Heart left ventricle (tissue), 16 donors: ENCODE measurements around the gene DHRS12. TPM values are rescaled to one million over a fixed set of nuclear protein-coding genes. Genes with fewer than 3 reads are reported as not detected.
A peak's percentile ranks its signal among the peaks of the same experiment; 100 is the strongest.

Experiments
- ATAC-seq, 4 donors: fragments of 200-7000 bp; cut with Tn5 transposase; one replicate each; pipeline ENCODE4 v1.9.1; 2020 to 2022; ENCODE audit warnings: moderate library complexity in 4 of 4, mild to moderate bottlenecking in 3 of 4, moderate number of reproducible peaks in 1 of 4
- DNase-seq, 5 donors: peaks; one replicate each; pipeline ENCODE4 v3.0.0-alpha.2; 2020
- H3K27ac ChIP-seq, 12 donors: fragments of 200-600 bp; sonication (generic) in 4 of 12; one replicate each; pipeline versions ENCODE4 v1.5.0 to v1.8.0; 2016 to 2022; ENCODE audit warnings: mild to moderate bottlenecking in 2 of 12
- H3K27me3 ChIP-seq, 9 donors: fragments of 200-600 bp; sonication (generic) in 2 of 9; one replicate each; pipeline versions ENCODE4 v1.5.1 to v1.8.0; 2016 to 2022; ENCODE audit warnings: mild to moderate bottlenecking in 3 of 9
- H3K36me3 ChIP-seq, 9 donors: fragments of 200-600 bp; sonication (generic) in 2 of 9; one replicate each; pipeline versions ENCODE4 v1.5.0 to v1.8.0; 2018 to 2022; ENCODE audit warnings: mild to moderate bottlenecking in 2 of 9
- H3K4me1 ChIP-seq, 12 donors: fragments of 200-600 bp; sonication (generic) in 4 of 12; one replicate each; pipeline versions ENCODE4 v1.5.0 to v1.8.0; 2016 to 2022; ENCODE audit warnings: mild to moderate bottlenecking in 3 of 12
- H3K4me3 ChIP-seq, 12 donors: fragments of 200-600 bp; sonication (generic) in 4 of 12; one replicate each; pipeline versions ENCODE4 v1.5.0 to v1.8.0; 2017 to 2022; ENCODE audit warnings: mild to moderate bottlenecking in 9 of 12, moderate library complexity in 4 of 12
- H3K9me3 ChIP-seq, 12 donors: fragments of 200-600 bp; sonication (generic) in 4 of 12; one replicate each; pipeline versions ENCODE4 v1.5.0 to v1.8.0; 2016 to 2022; ENCODE audit warnings: mild to moderate bottlenecking in 1 of 12
- CTCF ChIP-seq, 12 donors: fragments of 200-600 bp; sonication (generic) in 4 of 12; IDR thresholded peaks; one replicate each; pipeline versions ENCODE4 v1.5.0 to v1.8.0; 2018 to 2022; ENCODE audit warnings: antibody characterized with exemption in 12 of 12, mild to moderate bottlenecking in 5 of 12
- POLR2A ChIP-seq, 2 donors: fragments of 450-650 bp; IDR thresholded peaks; one replicate each; pipeline ENCODE4 v1.6.1; 2017; ENCODE audit warnings: antibody characterized with exemption in 2 of 2, mild to moderate bottlenecking in 2 of 2, moderate library complexity in 2 of 2
- WGBS, 4 donors: extraction: QIAGEN DNeasy Blood & Tissue Kit in 2 of 4; methylation state at CpG; one replicate each; pipeline versions ENCODE4 v1.1.5 to v1.1.7; 2013 to 2018; 5-methylcytosine and 5-hydroxymethylcytosine counted together
- intact Hi-C, 10 donors: fragments of 100-400 bp; cut with DNase I; formaldehyde crosslinking; loops; one replicate each; pipeline versions ENCODE4 v1.11.1 to v1.14.2; 2022
- polyA plus RNA-seq, 2 donors: library from polyadenylated mRNA; stranded (reverse); fragments of 200-250 nt; gene quantifications; one replicate each; pipeline ENCODE4 v1.2.3, GENCODE V29; 2013
- total RNA-seq, 9 donors: library from RNA; depleted of rRNA in 2 of 9; stranded (reverse); fragments of >200 nt in 2 of 9; fragmentation: NEBNext Ultra II Directional in 3 of 9; extraction: Animal tissue kit (Norgen Biotek cat#: 25700) in 3 of 9; gene quantifications; one replicate each; pipeline versions ENCODE4 v1.1.0 to v1.2.4, GENCODE V29; 2016 to 2023
- donor health status: ischemic (EF 13 %, LVEDD 7.1; RV severe dilation, severe dysfunction).
- donor health status: healthy with polysubstance abuse.
- donor health status: DM: no; HTN: yes; CAD: no.
- donor health status: DM: no; HTN: no; CAD: no.
- donor health status: ischemic (EF 25% LVEDD 6.9; RV normal size, moderate dysfunction).
- donor health status: ischemic (EF 25% LVEDD 5.7; RV mildly dilated, moderate dysfunction).
- donor health status: healthy.
- donor health status: DM: yes; HTN: yes; CAD: no.
- donor health status: ischemic (EF 35%, LVEDD 5.7; RV mildly dilated, moderate dysfunction).
- donor health status: nonischemic (EF 11% LVEDD 7.7; RV severe dilation, severe dysfunction).
- donor health status: DM: yes; HTN: yes; CAD: no.
- donor health status: PGD.
- donor health status: ischemic (EF 29% LVEDD 5.4; RV normal size, mild dysfunction).
- donor health status: nonischemic (EF 23%, LVEDD 6.1; RV moderate dilation, normal function).

Gene DHRS12
- total and polyA plus RNA-seq, 11 donors: 3.9 to 13.9 (median 12.1) TPM

- DNase-seq (no peak), ATAC-seq (no peak)
- H3K36me3 ChIP-seq: peaks cover 0 to 44% (median 3%) of the 10 kb centered on the region in 9 donors
- no peak overlapping the region for H3K4me3 ChIP-seq
- 92 to 97% (median 95%) methylated on average over 2 of the region's 2 CpGs for WGBS, 4 donors
- intact Hi-C loops: loop anchor here in 4 of 10 donors (10.0 kb wide), 3 partner anchors 154 to 304 kb away; partner anchors contain the start of gene WDFY2 (in 1 of the 4)
- no peaks in the 10 kb centered on the region for H3K27me3 ChIP-seq
- H3K4me1 ChIP-seq: peaks cover 0 to 6% (median 0%) of the 10 kb centered on the region in 12 donors
- no peaks in the 10 kb centered on the region for H3K9me3 ChIP-seq
- no peak for TF ChIP-seq POLR2A (IDR thresholded peaks at IDR 0.05)
- no peak for TF ChIP-seq CTCF (IDR thresholded peaks at IDR 0.05)
- peak overlapping the region in 1 of 12 donors; percentile 74 for H3K27ac ChIP-seq
Measured at GRCh38 chr13:51738226-51738905, 65.6 kb downstream of the DHRS12 start.

DNA sequence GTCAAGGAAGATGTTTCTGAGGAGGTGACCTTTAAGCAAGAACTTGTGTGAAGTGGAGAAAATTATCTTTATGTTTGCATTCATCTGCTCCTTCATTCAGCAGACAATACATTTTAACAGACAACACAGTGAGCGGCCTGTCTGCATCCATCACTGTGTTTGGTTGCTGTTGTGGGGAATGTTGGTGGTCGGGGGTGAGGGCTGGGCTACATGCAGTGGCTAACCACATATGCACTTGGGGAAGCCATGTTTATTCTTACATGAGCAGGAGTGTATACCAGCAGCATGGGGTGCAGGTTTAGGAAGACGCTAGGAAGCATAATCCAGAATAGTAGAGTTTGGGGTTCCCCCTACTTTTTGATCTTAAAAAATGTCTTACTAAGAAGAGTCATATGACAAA is 66.4 kb downstream of the DHRS12 start:
- Histone ChIP-seq H3K36me3 (peaks cover 0 to 38% (median 3%) of the 10 kb centered on the region in 9 donors), H3K4me3 (no peak overlapping the region), H3K27me3 (no peaks in the 10 kb centered on the region), H3K9me3 (no peaks in the 10 kb centered on the region), H3K4me1 (peaks cover 0 to 6% (median 0%) of the 10 kb centered on the region in 12 donors), H3K27ac (no peak overlapping the region)
- intact Hi-C loops: loop anchor here in 4 of 10 donors (10.0 kb wide), 3 partner anchors 153 to 303 kb away; partner anchors contain the start of gene WDFY2 (in 1 of the 4)
- no peak for DNase-seq
- no peak for ATAC-seq
- TF ChIP-seq POLR2A (IDR thresholded peaks at IDR 0.05) (no peak), CTCF (IDR thresholded peaks at IDR 0.05) (no peak)
- WGBS, 4 donors: 93 to 97% (median 94%) methylated on average over 3 of the region's 3 CpGs

DNA sequence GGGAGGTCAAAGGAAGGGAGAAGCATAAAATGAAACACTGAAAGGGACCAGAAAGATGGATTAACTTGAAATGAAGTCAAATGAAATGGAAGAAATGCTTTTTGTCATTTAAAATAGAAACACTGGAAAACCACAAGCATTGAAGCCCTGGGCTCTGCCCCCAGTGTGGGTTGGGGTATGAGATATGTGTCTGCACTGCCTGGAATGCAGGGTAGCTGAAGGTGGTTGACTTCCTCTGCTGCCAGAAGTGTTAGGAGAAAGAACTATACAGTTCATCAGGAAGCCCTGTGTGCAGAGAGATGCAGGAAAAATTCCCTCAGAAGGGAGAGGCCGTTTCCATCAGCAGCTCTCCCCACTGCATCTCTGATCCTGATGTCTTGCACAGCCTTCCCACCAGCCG is 69.2 kb downstream of the DHRS12 start:
- H3K36me3 ChIP-seq: peaks cover 0 to 15% (median 3%) of the 10 kb centered on the region in 9 donors
- no peak for ATAC-seq
- intact Hi-C loops: loop anchor here in 8 of 10 donors (5.0 to 10.0 kb wide), 7 partner anchors 150 to 302 kb away; partner anchors contain the start of genes INTS6 (in 4 of the 8) and WDFY2 (in 2 of the 8)
- TF ChIP-seq POLR2A (IDR thresholded peaks at IDR 0.05) (no peak), CTCF (IDR thresholded peaks at IDR 0.05) (no peak)
- no peak overlapping the region for H3K27ac ChIP-seq
- no peak for DNase-seq
- no peaks in the 10 kb centered on the region for H3K27me3 ChIP-seq
- peaks cover 0 to 32% (median 16%) of the 10 kb centered on the region in 12 donors for H3K4me1 ChIP-seq
- H3K4me3 ChIP-seq: no peak overlapping the region
- no peaks in the 10 kb centered on the region for H3K9me3 ChIP-seq
- WGBS, 4 donors: 85 to 88% (median 86%) methylated on average over 2 of the region's 2 CpGs
